Hematopoietic multipotent progenitor cell treated with erythropoietin and hydrocortisone succinate and interleukin-3 and kit ligand, for 4 days (in vitro differentiated cells): ENCODE measurements around the gene TK2.
"Not testable (repeated sequence)": the region's sequence is repeated elsewhere in the genome, so short reads cannot be mapped to it uniquely, and the experiment has no call there.

Experiments used
- DNase-seq: peaks from one replicate; pipeline ENCODE4 v3.0.0-alpha.2; 2015

Gene TK2

DNA sequence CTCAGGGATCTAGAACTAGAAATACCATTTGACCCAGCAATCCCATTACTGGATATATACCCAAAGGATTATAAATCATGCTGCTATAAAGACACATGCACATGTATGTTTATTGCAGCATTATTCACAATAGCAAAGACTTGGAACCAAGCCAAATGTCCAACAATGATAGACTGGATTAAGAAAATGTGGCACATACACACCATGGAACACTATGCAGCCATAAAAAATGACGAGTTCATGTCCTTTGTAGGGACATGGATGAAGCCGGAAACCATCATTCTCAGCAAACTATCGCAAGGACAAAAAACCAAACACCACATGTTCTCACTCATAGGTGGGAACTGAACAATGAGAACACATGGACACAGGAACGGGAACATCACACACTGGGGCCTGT lies 48.4 kb downstream of the TK2 start:
- DNase-seq: not testable (repeated sequence)

GRCh38 chr16:66497921-66498320 lies 52.0 kb downstream of the TK2 start:
- DNase-seq: not testable (repeated sequence)

- DNase-seq: not testable (repeated sequence)
Observed at GRCh38 chr16:66496226-66496625, 53.7 kb downstream of the TK2 start.

- no peak for DNase-seq
Observed at GRCh38 chr16:66495440-66495839, 54.5 kb downstream of the TK2 start.

- DNase-seq: no peak
Observed at GRCh38 chr16:66494916-66495315, 55.0 kb downstream of the TK2 start.

- no peak for DNase-seq
Observed at GRCh38 chr16:66493490-66494401, 56.2 kb downstream of the TK2 start.

GRCh38 chr16:66491716-66492064 lies 58.2 kb downstream of the TK2 start:
- DNase-seq: no peak

- peak; percentile 79 for DNase-seq
Observed at GRCh38 chr16:66490774-66491715, 58.9 kb downstream of the TK2 start.

- DNase-seq: no peak
Observed at GRCh38 chr16:66489818-66490217, 60.1 kb downstream of the TK2 start.

DNA sequence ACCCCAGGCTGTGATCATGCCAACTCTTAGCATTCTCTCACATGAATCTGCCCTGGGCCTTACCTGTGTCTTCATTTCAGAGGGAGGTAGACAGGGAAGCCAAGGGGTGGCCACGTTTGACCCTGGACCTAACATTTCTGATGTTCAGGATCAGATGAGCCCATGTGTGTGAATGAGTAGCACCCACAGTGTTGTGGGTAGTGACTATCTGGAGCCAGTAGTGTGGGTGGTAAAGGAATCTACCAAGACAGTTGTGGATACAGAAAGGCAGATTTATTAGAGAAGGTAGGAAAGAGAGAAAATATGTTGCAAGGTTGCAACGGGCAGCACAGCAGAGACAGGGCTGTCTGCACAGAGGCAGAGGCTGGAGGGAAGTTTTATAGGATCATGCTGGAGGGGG lies 60.5 kb downstream of the TK2 start:
- no peak for DNase-seq

DNA sequence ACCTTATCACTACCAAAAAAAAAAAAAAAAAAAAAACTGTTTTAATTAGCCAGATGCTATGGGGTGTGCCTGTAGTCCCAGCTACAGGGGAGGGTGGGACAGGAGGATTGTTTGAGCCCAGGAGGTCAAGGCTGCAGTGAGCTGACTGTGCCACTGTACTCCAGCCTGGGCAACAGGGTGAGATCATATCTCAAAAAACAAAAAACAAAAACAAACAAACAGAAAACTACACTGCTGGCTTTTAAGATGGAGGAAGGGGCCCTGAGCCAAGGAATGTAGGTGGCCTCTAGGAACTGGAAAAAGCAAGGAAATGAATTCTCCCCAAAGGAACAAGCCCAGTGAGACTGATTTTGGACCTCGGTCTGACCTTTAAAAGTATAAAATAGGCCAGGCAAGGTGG lies 61.4 kb downstream of the TK2 start:
- DNase-seq: no peak

GRCh38 chr16:66487580-66488275 lies 62.2 kb downstream of the TK2 start:
- DNase-seq: no peak

DNA sequence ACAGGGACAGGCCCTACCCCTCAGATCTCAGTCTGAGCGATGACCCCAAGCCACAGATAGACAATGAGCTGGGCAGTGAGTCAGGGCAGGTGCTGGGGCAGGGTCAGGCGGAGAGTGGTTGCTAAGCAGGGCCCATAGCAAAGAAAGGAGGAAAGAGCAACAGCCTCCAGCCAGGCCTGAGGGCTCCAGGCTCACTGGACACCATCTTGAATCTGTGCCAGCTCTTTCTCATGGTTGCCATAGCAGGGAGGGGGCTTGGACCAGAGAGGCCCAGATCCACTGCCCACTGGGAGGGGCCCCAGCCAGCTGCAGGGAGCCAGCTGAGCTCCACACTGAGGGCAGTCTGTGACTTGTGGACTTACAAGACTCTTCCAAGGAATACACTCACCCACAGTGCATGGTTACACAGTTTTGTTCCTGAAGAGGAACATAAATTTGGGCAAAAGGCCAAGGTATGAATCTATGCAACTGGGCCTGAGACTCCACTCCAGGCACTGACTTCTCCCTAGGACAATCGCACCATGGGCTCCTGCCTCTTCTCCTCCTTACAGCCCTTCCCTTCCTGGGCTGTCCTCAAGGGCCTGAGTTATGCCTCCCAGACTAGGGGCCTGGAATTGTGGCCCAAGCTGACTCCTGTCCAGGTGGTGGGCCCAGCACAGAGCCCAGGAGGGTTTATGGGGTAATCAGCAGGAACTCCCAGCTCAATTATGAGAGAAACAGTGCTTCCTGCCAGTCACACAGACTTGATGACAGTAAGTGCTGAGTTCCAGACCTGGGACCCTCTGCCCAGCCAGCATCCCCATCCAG lies 62.9 kb downstream of the TK2 start:
- DNase-seq: peak; percentile 58

- no peak for DNase-seq
Observed at GRCh38 chr16:66486199-66486772, 63.6 kb downstream of the TK2 start.

GRCh38 chr16:66485376-66485775 lies 64.5 kb downstream of the TK2 start:
- no peak for DNase-seq

- DNase-seq: peak; percentile 24
Observed at GRCh38 chr16:66484453-66485213, 65.3 kb downstream of the TK2 start.

- DNase-seq: peak; percentile 87
Observed at GRCh38 chr16:66483689-66484452, 66.1 kb downstream of the TK2 start.

GRCh38 chr16:66481943-66482390 lies 68.0 kb downstream of the TK2 start:
- no peak for DNase-seq

GRCh38 chr16:66481081-66481942 lies 68.6 kb downstream of the TK2 start:
- DNase-seq: no peak
